Urothelium cell line (cell line): Measurements from ENCODE around the gene GSK3A.

ENCODE experiments used
- DNase-seq: peaks from one replicate; pipeline ENCODE4 v3.0.0; 2011; ENCODE audit warnings: low spot score, mixed read lengths
- FAIRE-seq: peaks from 2 replicates; lab custom pipeline; 2011; peaks lifted over from hg19 to GRCh38; lab: Jason Lieb, UNC

GSK3A gene

DNA sequence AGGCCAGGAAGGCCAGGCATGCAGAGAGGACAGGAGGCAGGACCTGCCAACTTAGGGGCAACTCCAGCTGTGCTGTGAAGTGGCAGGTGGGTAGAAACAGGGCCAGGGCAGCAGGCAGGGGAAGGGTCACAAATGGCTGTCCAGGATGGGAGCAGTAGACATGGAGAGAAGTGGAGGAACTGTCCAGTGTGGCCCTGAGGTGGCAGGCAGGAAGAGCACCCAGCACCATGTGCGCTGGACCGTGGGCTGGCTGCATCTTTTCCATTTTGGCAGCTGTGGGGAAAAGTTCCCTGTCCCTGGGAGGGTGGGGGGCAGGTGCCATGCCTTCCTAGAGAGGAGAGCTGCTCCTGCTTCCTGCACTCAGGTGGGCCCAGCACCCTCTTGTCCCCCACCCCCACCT, 38.7 kb downstream of the GSK3A start:
- no peak for DNase-seq
- FAIRE-seq = no peak

DNA sequence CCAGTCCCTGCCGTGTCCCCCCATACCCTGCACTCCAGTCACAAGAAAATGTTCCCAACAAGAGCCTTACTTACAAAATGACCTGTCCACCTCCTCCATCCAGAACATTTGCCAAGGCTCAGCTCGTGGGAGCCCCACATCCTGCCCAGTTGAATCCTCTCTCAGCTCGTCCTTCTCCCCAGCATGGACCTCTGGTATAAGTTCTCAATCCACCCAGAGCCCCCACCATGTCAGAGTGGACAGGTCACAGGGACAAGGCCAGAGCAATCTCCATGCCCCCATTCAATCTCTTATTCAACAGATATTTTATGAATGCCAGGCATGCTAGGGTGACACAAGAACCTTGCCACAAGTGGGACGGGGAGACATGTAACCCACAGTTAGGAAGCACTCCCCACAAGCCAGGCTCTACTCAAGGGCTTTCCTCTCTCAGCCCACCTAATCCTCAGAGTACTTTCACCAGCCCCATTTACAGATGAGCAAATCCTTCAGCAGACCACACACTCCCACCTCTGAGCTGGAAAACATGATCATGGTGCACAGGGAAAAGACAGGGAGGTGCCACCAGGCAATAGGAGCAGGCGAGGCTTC, 40.0 kb downstream of the GSK3A start:
- no peak for FAIRE-seq
- no peak for DNase-seq

DNA sequence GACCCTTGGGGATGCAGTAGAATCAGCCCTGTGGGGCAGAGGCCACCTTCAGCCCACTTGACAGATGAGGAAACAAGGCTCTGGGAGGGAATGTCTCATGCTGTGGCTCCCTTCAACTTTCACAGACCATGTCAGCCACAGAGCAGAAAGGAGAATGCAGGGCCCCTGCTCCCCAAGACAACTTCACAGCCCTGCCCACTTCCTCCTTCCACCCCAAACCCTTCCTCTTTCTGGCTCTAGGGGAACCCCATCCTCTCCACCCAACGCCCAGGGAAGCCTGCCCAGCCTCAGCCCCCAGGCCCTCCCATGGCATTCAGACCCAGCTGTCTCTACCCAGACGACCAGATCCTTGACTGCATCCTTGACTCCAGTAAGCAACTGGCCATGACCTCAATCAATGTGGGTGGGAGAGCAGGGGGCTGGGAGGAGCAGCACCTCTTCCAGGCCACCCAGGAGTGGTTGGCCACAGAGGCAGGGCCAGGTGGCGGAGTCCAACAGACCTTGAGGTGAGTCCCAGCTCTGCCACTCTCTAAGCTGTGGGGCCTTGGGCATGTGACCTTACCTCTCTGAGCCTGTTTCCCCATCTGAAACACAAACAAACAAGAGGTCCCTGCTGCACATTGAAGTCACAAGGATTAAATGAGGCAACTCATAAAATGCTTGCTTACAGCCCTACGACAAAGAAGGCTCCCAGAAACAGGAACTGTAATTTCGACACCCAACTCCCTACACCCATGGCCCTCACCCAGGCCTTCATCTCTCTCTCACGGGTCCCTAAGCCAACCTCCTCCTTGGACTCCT, 40.7 kb downstream of the GSK3A start:
- DNase-seq (no peak), FAIRE-seq (no peak)

DNA sequence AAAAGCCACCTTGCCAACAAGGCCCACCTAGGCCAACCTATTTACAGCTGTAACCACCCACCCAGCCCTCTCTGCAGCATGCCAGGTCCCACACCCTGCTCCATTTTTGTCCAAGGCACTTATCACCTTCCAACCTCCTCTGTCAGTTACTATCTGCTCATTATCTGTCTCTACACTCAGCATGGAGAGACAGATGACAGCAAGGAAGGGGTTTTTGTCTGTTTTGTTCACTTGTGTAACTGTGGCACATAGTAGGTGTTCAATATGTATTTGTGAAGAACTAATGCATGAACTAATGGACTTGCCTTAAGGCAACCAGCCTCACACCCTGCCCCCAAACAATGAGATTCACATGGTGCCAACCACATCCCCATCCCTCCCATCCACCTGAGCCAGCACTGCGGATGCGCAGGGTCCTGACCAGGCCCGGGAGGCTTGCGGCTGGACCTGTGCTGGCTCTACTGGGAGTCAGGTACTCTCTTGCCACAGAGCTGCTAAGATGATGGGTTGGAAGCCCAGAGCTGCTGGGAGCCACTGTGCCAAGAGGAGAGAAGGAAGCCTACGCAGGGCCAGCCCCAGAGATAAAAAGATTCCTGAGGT, 42.2 kb downstream of the GSK3A start:
- DNase-seq (no peak), FAIRE-seq (peak; percentile 35)

DNA sequence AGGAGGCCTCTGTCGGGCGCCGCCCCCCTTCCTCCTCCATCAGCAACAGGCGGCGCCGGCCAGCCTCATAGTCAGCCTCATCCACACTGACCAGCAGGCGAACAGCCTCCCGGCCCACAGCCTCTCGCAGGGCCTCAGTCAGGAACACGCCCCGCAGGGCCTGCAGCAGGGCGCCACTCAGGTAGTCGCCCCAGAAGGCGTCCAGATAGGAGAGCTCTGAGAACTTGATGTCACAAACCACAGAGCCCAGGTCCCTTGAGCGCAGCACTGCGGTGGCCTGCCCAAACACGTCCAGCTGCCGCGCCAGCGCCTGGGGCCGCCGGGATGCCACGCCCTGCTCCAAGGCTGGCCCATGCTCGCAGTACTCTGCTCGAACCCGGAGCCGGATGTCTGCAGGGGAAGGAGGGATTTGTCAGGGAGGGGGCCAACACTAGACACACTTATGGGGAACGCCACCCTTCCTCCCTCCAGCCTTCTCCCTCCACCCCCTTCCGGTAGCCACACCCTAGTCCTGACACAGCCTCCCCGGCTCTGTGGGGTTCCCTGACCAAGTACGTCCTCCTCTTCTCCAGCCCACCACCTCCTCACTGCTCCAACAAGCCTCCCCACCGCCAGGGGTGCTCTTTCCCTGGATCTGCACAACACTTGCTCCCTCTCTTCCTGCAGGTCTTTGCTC, 42.8 kb downstream of the GSK3A start:
- no peak for FAIRE-seq
- no peak for DNase-seq

DNA sequence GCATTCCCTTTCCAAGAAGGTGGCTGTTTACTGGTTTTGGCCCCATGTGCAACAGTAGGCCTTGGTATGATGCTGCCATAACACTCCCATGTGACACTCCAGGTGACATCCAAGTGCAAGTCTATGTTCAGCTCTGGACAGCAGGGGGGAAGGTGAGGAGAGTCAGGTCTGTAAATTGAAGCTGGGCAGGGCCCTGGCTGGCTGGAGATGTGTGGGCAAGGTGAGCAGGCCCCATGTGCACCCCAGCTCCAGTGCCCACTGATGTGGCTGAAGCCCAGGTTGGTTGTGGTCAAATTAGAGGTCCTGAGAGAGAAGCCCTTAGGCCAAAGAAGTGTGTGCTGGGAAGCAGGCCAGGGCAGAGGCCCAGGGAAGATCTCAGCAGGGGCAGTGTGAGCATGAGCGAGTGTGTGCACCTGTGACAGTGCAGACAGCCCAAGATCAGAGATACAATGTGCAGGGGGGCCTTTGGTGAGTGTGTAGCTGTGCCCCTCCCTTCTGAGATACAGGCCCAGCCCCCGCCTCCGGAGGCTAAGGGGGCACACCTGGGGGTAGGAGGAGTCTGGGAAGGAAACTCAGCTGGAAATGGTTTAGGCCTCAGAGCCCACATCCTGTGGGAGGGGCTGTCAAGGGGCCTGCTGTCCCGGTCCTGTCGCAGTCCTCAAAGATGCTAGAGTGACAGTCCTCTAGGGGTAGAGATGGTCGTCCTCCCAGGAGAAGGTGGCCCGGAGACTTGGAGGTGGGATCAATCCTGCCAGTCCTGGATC, 43.5 kb downstream of the GSK3A start:
- FAIRE-seq (no peak), DNase-seq (no peak)

DNA sequence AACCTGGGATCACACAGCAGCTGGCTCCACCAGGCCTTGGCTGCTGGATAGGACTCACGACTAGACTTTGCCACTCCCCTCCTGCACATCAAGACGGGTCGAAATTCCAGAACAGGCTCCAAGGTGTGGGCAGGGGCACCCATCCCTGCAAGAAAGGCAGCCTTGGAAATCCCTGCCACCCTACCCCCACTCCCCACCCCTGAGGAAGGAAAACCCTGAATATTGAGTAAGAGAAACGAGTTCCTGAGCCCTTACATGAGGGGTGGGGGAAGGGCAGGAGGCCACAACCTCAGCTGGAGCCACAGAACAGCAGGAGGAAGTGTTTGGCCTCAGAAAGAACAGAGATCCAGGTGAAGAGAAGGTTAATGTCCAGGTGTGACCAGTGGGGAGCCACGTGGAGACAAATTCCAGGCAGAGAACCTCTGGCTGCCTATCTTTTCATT, 45.0 kb downstream of the GSK3A start:
- FAIRE-seq = no peak
- DNase-seq = no peak

DNA sequence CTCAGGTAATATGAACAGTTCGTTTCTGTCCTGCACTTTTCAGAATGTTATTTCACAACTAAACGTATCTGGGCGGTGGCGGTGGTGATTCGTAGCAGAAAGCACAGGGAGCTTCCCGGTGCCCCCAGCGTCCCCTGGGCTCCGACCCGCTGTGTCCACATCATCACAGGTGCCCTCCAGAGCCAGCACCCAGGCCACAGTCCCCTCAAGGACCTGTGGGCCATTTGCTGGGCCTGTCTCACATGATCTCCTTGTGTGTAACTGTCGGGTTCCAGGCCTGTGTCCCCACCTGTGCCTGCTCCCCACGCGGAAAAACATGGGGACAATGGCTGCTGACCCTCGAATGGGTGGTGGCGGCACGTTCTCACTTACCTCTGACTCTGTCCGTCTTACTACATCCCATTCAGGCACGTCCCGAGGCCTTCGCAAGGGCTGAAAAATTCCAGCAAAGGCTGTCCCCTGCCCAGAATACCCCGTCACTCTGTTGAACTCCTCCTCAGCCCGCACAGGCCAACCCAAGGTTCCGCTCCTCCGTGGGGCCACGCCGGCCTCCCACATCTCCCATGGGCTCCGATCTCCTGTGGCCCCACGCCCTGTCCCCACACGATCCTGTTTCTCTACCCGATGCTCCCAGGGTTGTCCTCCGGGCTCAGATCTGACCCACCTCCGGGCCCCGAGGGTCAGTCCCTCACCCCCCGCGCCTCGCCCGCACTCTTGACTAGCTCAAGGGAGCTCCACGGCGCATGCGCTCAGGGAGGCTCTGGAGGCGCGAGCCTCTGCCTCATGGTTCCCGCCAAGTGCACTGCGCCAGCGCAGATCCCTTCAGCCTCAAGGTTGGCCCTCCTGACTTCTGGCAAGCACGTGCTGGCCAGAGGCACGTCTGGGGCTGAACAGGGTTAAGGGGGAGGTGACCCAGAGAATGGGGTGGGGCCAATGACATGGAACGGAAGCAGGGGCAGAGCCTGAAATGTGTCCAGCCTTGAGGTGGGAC, 46.1 kb downstream of the GSK3A start:
- DNase-seq = no peak
- no peak for FAIRE-seq

DNA sequence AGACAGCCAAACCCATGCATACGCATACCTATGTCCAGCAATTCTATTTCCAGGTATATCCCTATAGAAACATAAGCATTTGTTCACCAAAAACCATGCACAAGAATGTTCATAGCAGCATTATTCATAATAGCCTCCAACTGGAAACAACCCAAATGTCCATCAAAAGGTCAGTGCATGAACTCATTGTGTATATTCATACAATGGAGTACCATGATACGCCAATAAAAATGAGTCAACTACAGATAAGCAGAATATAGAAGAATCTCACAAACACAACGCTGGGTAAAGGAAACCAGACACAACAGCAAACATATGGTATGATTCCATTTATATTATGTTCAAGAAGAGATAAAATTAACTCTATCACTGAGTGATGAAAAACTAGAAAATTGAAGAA, 48.7 kb downstream of the GSK3A start:
- FAIRE-seq (no peak), DNase-seq (no peak)

DNA sequence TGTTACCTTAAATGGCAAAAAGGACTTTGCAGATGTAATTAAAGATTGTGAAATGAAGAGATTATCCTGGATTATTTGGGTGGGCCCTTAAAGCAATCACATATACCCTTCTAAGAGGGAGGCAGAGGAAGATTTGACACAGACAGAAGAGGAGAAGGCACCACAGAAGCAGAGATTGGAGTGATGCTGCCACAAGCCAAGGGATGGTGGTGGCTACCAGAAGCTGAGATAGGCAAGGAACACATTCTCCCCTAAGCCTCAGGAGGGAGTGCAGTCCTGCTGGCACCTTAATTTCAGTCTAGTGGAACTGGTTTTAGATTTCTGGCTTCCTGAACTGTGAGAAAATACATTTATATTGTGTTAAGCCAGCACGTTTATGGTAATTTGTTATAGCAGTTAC, 49.1 kb downstream of the GSK3A start:
- FAIRE-seq (no peak), DNase-seq (no peak)

DNA sequence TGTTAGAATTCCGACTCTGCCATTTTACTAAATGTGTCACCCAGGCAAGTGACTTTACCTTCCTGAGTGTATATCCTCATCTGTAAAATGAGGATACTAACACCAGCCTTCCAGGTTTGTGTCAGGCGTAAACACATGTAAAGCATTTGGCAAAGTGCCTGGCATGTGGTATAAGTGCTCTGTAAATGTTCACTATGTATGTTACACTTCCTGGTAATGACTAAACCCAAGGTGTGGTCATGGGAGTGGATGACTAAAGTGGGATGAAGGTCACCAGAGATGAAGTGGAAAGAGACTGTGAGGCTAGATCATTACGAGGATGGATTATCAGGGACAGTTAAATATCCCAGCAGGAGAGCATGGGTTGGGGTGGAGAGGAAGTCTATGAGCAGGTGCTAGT, 50.5 kb downstream of the GSK3A start:
- FAIRE-seq = no peak
- peak; percentile 52 for DNase-seq

DNA sequence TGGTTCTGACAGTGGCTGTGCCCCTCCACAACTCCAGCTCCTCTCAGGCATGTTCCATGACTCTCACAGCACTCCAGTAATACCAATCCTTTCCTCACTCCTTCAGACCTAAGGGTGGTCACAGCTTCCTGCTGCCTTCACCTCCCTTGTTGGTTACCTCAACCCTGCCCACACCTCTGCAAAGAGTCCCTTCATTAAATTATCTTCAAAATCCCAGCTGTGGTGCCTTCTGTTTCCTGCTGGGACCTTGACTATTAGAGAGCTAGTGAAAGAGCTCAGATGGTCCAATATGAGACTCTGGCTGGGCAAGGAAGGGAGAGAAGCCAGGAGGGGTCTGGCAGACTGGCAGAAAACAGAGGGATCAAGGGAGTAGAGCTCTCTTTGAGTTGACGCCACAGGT, 51.1 kb downstream of the GSK3A start:
- DNase-seq (no peak), FAIRE-seq (no peak)

DNA sequence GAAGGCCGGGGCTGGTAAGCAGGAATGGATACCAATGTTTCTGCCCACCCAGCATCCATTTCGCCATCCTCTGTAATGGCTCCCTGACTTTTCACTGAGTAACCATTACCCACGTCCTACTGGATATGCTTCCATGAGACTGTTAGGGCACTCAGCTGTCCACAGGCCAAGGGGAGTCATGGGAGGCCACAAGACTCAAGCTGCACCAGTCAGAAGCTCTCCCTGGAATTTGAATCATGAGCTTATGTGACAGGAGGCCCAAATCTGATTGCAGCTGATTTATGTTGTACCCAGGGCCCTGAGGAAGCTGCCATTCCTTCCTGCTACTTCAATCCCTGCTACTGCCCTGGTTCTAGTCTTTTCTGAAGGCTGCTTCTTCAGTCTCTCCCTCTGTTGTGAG, 53.3 kb downstream of the GSK3A start:
- DNase-seq (no peak), FAIRE-seq (no peak)

DNA sequence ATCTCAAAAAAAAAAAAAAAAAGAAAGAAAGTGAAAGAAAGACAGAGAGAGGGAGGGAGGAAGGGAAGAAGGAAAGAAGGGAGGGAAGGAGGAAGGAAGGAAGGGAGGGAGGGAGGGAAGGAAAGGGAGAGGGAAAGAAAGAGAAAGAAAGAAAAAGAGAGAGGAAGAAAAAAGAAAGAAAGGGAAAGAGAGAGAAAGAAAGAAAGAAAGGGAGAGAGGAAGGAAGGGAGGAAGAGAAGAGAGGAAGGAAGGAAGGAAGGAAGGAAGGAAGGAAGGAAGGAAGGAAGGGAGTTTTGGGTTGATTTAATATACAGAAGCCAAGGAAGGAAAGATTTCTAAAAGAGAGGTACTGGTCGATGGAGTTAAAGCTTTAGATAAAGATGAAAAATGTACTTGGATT, 53.7 kb downstream of the GSK3A start:
- DNase-seq = no peak
- FAIRE-seq = no peak

DNA sequence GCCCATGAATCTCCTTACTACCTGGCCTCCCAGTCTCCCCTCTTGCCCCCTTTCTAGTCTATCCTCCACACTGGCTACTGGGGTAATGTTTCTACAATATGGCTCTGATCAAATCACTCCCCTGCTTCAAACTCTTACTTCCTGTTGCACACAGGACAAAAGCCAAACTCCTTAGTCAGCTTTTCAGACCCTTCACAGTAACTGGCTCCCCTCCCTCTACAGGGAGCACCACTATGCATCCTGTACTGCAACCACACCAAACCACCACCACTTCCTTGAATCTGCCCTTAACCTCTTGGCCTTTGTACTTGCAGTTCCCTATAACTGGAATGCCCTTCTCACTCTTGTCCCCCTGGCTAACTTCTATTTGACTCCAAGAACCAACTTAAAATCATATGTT, 57.1 kb downstream of the GSK3A start:
- no peak for FAIRE-seq

DNA sequence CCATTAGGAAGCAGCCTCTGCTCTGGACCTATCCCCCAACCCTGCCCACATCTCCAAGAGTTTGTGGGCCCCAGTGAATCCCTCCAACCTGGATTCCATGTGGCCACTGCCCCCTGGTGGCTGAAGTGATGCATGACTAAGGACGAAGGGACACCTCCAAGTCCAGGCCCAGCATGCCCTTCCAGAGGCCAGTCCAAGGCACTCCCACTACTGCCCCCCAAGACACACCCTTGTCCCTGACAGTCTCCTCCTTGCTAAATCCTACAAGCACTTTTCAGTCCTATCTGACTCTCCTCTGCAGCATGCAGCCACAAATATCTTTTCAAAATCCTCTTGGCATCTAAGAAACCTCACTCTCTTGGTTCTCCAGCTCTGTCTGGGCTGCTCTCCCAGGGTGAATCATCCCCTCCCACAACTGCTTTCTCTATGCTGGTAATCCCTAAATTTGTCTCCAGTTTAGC, 58.0 kb downstream of the GSK3A start:
- FAIRE-seq (peak; percentile 17), DNase-seq (peak; percentile 77)

More for the DNA sequence above, 57.1 kb downstream of the GSK3A start:
- no peak for DNase-seq
